ENCODE results near the gene ALX4.

- no peak for TF ChIP-seq ZNF274 (IDR thresholded peaks at IDR 0.05; ENCODE audit: low read depth, low read length)
- no peak for TF ChIP-seq SUZ12 (IDR thresholded peaks at IDR 0.05; ENCODE audit: extremely low read depth, insufficient read depth, insufficient read length)
- TF ChIP-seq YY1 (IDR thresholded peaks at IDR 0.05; ENCODE audit: insufficient read depth, insufficient read length) = no peak
Measured at GRCh38 chr11:44250421-44250820, 59.5 kb downstream of the ALX4 start.

Measured in NT2/D1 (cell line).